Measurements from ENCODE around the gene STK4. TPM values are rescaled to one million over a fixed set of nuclear protein-coding genes. Genes with fewer than 3 reads are reported as not detected.
"Not testable (repeated sequence)": the region's sequence is repeated elsewhere in the genome, so short reads cannot be mapped to it uniquely, and the experiment has no call there.

STK4 gene
- total RNA-seq, 1 experiment from 2014 or later: 19.5 TPM

DNA sequence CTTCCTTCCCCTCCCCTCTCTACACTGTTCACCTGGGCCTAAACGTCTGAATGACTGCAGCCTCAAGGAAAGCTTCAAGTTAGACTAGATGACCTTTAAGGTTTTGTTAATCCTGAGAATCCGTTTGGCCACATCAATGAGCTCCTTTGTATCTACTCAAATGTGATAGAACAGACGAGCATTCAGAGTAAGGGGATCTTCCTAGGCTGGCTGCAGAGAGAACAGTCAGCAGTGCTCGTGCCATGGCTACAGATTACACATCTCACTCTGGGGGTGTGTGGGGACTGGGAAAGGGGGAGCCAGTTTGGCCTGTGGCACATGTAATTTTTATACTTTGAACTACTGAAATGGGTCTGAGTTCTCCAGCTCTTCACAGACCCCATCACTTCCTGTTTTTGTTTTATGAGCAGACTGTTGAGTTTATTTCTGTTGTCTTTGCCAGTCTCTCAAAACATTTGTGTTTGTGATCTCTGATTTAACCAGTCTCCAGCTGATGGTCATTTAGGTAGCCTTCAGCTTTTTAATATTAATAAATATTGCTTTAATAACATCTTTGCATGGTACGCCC is 83.7 kb downstream of the STK4 start:
- DNase-seq (ENCODE audit: low read depth in 1 of 2, low spot score in 2 of 2): no peak
- Histone ChIP-seq H3K36me3 (peaks cover 4% of the 10 kb centered on the region), H3K9me3 (replicated peaks) (no peaks in the 10 kb centered on the region), H3K27ac (no peak overlapping the region), H3K4me3 (no peak overlapping the region), H3K4me1 (replicated peaks) (peaks cover 31% of the 10 kb centered on the region), H3K27me3 (replicated peaks) (no peaks in the 10 kb centered on the region; the same call in 1 of the 2 replicates)

- Histone ChIP-seq H3K4me3 (no peak overlapping the region), H3K4me1 (replicated peaks) (peaks cover 27% of the 10 kb centered on the region), H3K36me3 (peaks cover 4% of the 10 kb centered on the region), H3K9me3 (replicated peaks) (no peaks in the 10 kb centered on the region), H3K27ac (no peak overlapping the region), H3K27me3 (replicated peaks) (no peaks in the 10 kb centered on the region; the same call in 1 of the 2 replicates)
- no peak for DNase-seq (ENCODE audit: low read depth in 1 of 2, low spot score in 2 of 2)
Measured at GRCh38 chr20:45051204-45052060, 85.1 kb downstream of the STK4 start.

DNA sequence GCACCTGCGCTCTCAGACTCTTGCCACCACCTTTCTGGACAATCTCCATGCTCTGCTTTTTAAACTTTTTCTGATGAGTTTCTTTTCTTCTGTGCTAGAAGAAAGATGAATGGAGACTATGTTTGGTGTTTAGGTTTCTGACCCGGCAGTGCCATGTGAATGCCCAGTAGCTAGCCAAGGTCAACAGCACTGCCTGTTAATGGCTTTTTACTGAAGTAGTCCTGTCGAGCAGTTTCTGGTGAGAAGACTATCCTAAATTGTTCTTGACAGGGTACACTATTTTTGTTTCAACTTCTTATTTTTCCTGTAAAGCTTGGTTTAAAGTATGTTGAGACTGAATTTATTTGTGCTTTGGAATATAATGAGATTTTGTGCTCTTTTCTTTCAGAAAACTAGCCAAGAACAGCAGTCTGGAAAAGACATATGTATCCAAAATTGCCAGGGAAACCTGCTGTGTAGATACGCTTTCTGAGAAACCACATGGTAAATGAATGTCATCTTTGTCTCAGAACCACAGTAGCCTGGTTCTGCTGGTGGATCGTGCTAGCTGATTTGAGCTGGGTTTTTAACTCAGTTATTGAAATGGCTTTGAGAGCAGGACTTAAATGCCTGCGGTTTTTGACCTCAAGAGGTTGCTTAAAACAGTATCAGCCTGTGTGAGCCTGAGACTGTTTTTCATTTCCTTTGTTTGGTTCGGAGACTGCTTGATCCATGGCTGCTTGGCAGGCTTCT is 86.6 kb downstream of the STK4 start:
- Histone ChIP-seq H3K36me3 (peaks cover 11% of the 10 kb centered on the region), H3K27me3 (replicated peaks) (no peaks in the 10 kb centered on the region; the same call in 1 of the 2 replicates), H3K4me3 (no peak overlapping the region), H3K4me1 (replicated peaks) (peaks cover 27% of the 10 kb centered on the region), H3K9me3 (replicated peaks) (no peaks in the 10 kb centered on the region), H3K27ac (peak overlapping the region; percentile 39)
- DNase-seq (ENCODE audit: low read depth in 1 of 2, low spot score in 2 of 2): peak in 1 of 2 experiments; percentile 54

DNA sequence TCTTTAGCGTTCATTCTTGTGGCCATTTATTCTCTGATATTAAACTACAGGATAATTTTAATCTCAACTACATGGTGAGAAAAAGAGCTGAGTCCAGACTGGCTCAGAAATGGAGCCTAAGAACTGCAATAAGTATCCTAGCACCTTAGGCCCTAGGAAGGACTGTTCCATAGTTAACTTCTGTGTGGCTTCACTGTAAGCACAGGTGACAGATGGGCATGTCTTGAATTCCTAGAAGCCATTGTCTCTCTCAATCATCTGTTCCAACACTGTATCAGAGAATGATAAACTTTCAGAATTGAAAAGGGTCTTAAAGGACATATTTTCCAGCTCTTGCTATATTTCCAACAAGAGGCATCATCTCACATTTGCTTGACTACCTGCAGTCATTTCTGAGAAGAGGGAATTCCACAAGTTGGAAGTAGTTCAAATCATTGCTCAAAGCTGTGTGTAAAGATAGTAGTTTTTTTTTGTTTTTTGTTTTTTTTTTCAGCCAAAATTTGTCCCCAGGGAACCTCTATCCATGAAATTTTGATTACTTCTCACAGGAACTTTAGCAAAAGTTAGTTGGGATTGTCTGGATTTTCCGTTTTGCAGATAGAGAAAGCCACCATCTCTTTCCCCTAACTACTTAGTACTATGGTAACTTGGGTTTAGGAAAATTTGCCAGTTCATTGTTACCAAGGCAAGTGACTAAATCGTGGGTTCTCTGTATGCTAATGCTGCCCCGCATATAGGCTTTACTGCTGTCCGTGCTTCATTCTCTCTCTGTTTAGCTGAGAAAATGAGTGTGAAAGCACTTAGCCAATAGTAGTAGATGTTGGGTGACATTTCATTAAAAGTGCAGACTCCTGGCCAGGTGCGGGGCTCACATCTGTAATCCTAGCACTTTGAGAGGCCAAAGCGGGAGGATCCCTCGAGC is 87.4 kb downstream of the STK4 start:
- peak overlapping the region; percentile 39 for H3K27ac ChIP-seq
- H3K4me1 ChIP-seq (replicated peaks): peaks cover 29% of the 10 kb centered on the region
- DNase-seq (ENCODE audit: low read depth in 1 of 2, low spot score in 2 of 2): no peak
- H3K27me3 ChIP-seq (replicated peaks): no peaks in the 10 kb centered on the region; the same call in 1 of the 2 replicates
- no peaks in the 10 kb centered on the region for H3K9me3 ChIP-seq (replicated peaks)
- H3K4me3 ChIP-seq: no peak overlapping the region
- H3K36me3 ChIP-seq: peaks cover 11% of the 10 kb centered on the region

GRCh38 chr20:45055056-45055455 is 88.7 kb downstream of the STK4 start:
- Histone ChIP-seq H3K4me3 (no peak overlapping the region), H3K36me3 (peaks cover 11% of the 10 kb centered on the region), H3K27me3 (replicated peaks) (no peaks in the 10 kb centered on the region; the same call in 1 of the 2 replicates), H3K4me1 (replicated peaks) (peaks cover 34% of the 10 kb centered on the region), H3K9me3 (replicated peaks) (no peaks in the 10 kb centered on the region), H3K27ac (no peak overlapping the region)
- DNase-seq (ENCODE audit: low read depth in 1 of 2, low spot score in 2 of 2): no peak

- Histone ChIP-seq H3K36me3 (peaks cover 11% of the 10 kb centered on the region), H3K27me3 (replicated peaks) (no peaks in the 10 kb centered on the region; the same call in 1 of the 2 replicates), H3K27ac (no peak overlapping the region), H3K4me3 (no peak overlapping the region), H3K4me1 (replicated peaks) (peaks cover 48% of the 10 kb centered on the region), H3K9me3 (replicated peaks) (no peaks in the 10 kb centered on the region)
- no peak for DNase-seq (ENCODE audit: low read depth in 1 of 2, low spot score in 2 of 2)
Measured at GRCh38 chr20:45056473-45057173, 90.3 kb downstream of the STK4 start.

- H3K36me3 ChIP-seq: peaks cover 10% of the 10 kb centered on the region
- H3K27me3 ChIP-seq (replicated peaks): no peaks in the 10 kb centered on the region; the same call in 1 of the 2 replicates
- H3K27ac ChIP-seq: no peak overlapping the region; the same call in 1 of the 2 replicates
- DNase-seq (ENCODE audit: low read depth in 1 of 2, low spot score in 2 of 2): no peak
- no peaks in the 10 kb centered on the region for H3K9me3 ChIP-seq (replicated peaks)
- H3K4me3 ChIP-seq: no peak overlapping the region
- peaks cover 47% of the 10 kb centered on the region for H3K4me1 ChIP-seq (replicated peaks)
Measured at GRCh38 chr20:45058168-45058850, 92.0 kb downstream of the STK4 start.

DNA sequence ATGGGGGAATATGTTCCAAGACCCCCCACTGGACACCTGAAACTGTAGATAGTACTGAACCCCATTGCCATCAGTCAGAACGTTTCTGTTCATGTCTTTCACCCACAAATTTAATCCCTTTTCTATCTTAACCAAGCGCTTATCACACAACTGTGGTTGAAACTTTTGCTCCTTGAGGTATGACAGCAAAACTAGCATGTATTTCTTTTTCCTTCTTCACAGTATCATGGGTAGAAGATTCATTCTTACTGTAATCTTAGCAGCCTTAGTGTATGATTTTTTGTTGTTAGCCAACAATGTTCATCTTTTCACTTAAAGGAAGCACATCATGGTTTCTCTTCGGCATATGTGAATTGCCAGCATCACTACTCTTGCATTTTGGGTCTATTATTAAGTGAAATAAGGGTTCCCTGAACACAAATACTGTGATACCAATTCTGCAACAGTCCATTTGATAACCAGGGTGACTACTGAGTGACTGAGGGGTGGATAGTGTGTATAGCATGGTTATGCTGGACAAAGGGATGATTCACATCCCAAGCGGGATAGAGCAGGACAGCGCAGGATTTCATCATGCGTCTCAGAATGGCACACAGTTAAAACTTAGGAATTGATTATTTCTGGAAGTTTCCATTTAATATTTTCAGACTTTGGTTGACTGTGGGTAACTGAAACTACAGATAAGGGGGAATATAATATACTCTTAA is 92.9 kb downstream of the STK4 start:
- Histone ChIP-seq H3K36me3 (peaks cover 7% of the 10 kb centered on the region; the same call in 1 of the 2 replicates), H3K4me1 (replicated peaks) (peaks cover 38% of the 10 kb centered on the region), H3K27me3 (replicated peaks) (no peaks in the 10 kb centered on the region), H3K9me3 (replicated peaks) (no peaks in the 10 kb centered on the region), H3K27ac (peak overlapping the region; percentile 81), H3K4me3 (no peak overlapping the region)
- peak; percentile 41 to 47 for DNase-seq (ENCODE audit: low read depth in 1 of 2, low spot score in 2 of 2)

DNA sequence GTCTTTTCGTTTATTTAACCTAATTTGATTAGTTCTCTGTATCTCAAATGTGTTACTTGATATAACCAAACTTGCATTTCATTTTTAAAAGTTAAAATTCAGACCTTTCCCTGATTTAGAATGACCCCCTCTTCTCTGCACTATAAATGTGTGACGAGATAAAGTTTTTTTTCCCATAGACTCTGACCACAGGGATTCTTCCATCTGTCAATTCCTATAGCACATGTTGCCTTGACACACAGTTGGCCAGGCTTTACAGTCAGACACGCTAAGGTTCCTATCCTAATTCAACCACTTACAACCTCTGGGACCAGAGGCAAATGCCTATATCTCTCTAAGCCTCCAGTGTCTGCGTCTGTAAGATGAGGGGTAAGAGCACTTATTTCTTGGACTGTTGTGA is 94.0 kb downstream of the STK4 start:
- peaks cover 7% of the 10 kb centered on the region; the same call in 1 of the 2 replicates for H3K36me3 ChIP-seq
- H3K9me3 ChIP-seq (replicated peaks): no peaks in the 10 kb centered on the region
- H3K27me3 ChIP-seq (replicated peaks): no peaks in the 10 kb centered on the region
- DNase-seq (ENCODE audit: low read depth in 1 of 2, low spot score in 2 of 2): no peak
- H3K27ac ChIP-seq: peak overlapping the region; percentile 81
- no peak overlapping the region for H3K4me3 ChIP-seq
- H3K4me1 ChIP-seq (replicated peaks): peaks cover 40% of the 10 kb centered on the region

- DNase-seq (ENCODE audit: low read depth in 1 of 2, low spot score in 2 of 2): peak; percentile 74 to 82
- Histone ChIP-seq H3K9me3 (replicated peaks) (no peaks in the 10 kb centered on the region), H3K4me3 (no peak overlapping the region), H3K27me3 (replicated peaks) (no peaks in the 10 kb centered on the region), H3K27ac (peak overlapping the region; percentile 81), H3K36me3 (peaks cover 7% of the 10 kb centered on the region; the same call in 1 of the 2 replicates), H3K4me1 (replicated peaks) (peaks cover 50% of the 10 kb centered on the region)
Measured at GRCh38 chr20:45061244-45061643, 94.9 kb downstream of the STK4 start.

DNA sequence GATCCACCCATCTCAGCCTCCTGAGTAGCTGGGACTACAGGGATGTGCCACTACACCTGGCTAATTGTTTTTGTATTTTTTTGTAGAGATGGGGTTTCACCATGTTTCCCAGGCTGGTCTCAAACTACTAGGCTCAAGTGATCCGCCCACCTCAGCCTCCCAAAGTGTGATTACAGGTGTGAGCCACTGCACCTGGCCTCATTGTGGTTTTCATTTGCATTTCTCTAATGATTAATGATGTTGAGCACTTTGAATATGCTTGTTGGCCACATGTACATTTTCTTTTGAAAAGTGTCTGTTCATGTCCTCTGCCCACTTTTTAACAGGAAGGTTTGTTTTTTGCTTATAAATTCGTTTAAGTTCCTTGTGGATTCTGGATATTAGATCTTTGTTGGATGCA is 96.8 kb downstream of the STK4 start:
- not testable (repeated sequence) for H3K27me3 ChIP-seq (replicated peaks); H3K9me3 ChIP-seq (replicated peaks); H3K36me3 ChIP-seq; H3K27ac ChIP-seq; H3K4me3 ChIP-seq; DNase-seq (ENCODE audit: low read depth in 1 of 2, low spot score in 2 of 2)
- peaks cover 53% of the 10 kb centered on the region for H3K4me1 ChIP-seq (replicated peaks)

Measured in SJSA1 (cell line).